RWPE2 (cell line): ENCODE measurements around the gene HEMGN.
A peak's percentile ranks its signal among the peaks of the same experiment; 100 is the strongest.

ENCODE experiments used
- ATAC-seq: fragments of 200-7000 bp; cut with Tn5 transposase; 3 replicates; pipeline ENCODE4 v1.9.1; 2021; ENCODE audit warnings: low read depth
- DNase-seq: peaks from one replicate; pipeline ENCODE4 v3.0.0-alpha.2; 2020; ENCODE audit warnings: low spot score
- H3K27ac ChIP-seq: fragments of 450-650 bp; 2 replicates; pipeline ENCODE4 v1.5.1; 2017; ENCODE audit warnings: mild to moderate bottlenecking; ENCODE audit not compliant: poor library complexity, severe bottlenecking
- H3K27me3 ChIP-seq: fragments of 250-450 bp; sonication (Bioruptor Pico); 2 replicates; pipeline ENCODE4 v1.5.1; 2021; ENCODE audit warnings: mild to moderate bottlenecking, moderate library complexity; ENCODE audit not compliant: insufficient read depth, poor library complexity, severe bottlenecking
- H3K36me3 ChIP-seq: fragments of 250-450 bp; sonication (Bioruptor Pico); 2 replicates; pipeline ENCODE4 v1.5.1; 2020; ENCODE audit warnings: low read depth, mild to moderate bottlenecking, moderate library complexity
- H3K4me1 ChIP-seq: fragments of 250-450 bp; sonication (Bioruptor Pico); 2 replicates; pipeline ENCODE4 v1.5.1; 2021; ENCODE audit warnings: mild to moderate bottlenecking, moderate library complexity; ENCODE audit not compliant: insufficient read depth, poor library complexity, severe bottlenecking
- H3K4me3 ChIP-seq: fragments of 250-450 bp; sonication (Bioruptor Pico); 2 replicates; pipeline ENCODE4 v1.5.1; 2021; ENCODE audit warnings: mild to moderate bottlenecking, moderate library complexity; ENCODE audit not compliant: severe bottlenecking
- H3K9me3 ChIP-seq: fragments of 250-450 bp; sonication (Bioruptor Pico); 2 replicates; pipeline ENCODE4 v1.5.1; 2021; ENCODE audit warnings: mild to moderate bottlenecking, moderate library complexity; ENCODE audit not compliant: severe bottlenecking
- TF ChIP-seq, protein P1 (sequence below): fragments of 450-650 bp; IDR thresholded peaks from one replicate; pipeline ENCODE4 v1.5.1; 2017; ENCODE audit warnings: mild to moderate bottlenecking, moderate library complexity; ENCODE audit not compliant: poor library complexity, severe bottlenecking

The HEMGN gene

DNA sequence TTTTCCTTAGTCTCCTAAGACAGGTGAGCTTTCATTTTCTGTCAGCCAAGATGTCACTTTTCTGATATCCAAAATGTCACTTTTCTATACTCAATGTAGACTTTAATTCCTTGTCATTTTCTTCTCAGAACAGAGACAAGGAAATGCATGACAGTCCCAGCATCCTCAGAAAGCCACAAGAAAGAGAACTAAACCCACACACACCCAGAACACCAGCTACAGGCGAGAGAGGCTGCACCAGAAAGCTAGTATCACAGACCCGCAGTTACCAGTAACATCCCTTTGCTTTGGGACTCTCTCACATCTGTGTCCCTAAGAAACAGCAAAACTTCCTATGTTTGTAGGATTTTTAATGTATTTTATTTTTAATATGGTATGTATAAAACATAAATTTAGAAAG, 32.7 kb downstream of the HEMGN start:
- H3K36me3 ChIP-seq, result peaks cover 12% of the 10 kb centered on the region; the same call in 1 of the 2 replicates
- H3K9me3 ChIP-seq, result no peaks in the 10 kb centered on the region
- ATAC-seq (no peak), DNase-seq (no peak)
- no peak overlapping the region for H3K27ac ChIP-seq
- peaks cover 1% of the 10 kb centered on the region for H3K4me1 ChIP-seq
- no peaks in the 10 kb centered on the region for H3K27me3 ChIP-seq
- TF ChIP-seq, protein P1, sequence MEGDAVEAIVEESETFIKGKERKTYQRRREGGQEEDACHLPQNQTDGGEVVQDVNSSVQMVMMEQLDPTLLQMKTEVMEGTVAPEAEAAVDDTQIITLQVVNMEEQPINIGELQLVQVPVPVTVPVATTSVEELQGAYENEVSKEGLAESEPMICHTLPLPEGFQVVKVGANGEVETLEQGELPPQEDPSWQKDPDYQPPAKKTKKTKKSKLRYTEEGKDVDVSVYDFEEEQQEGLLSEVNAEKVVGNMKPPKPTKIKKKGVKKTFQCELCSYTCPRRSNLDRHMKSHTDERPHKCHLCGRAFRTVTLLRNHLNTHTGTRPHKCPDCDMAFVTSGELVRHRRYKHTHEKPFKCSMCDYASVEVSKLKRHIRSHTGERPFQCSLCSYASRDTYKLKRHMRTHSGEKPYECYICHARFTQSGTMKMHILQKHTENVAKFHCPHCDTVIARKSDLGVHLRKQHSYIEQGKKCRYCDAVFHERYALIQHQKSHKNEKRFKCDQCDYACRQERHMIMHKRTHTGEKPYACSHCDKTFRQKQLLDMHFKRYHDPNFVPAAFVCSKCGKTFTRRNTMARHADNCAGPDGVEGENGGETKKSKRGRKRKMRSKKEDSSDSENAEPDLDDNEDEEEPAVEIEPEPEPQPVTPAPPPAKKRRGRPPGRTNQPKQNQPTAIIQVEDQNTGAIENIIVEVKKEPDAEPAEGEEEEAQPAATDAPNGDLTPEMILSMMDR, result no peak
- no peak overlapping the region for H3K4me3 ChIP-seq

GRCh38 chr9:97904725-97905124, 33.2 kb downstream of the HEMGN start:
- DNase-seq (no peak), ATAC-seq (no peak)
- TF ChIP-seq, protein P1, result no peak
- Histone ChIP-seq H3K9me3 (no peaks in the 10 kb centered on the region), H3K36me3 (peaks cover 7% of the 10 kb centered on the region; the same call in 1 of the 2 replicates), H3K27ac (no peak overlapping the region), H3K4me3 (no peak overlapping the region), H3K27me3 (no peaks in the 10 kb centered on the region), H3K4me1 (no peaks in the 10 kb centered on the region)

DNA sequence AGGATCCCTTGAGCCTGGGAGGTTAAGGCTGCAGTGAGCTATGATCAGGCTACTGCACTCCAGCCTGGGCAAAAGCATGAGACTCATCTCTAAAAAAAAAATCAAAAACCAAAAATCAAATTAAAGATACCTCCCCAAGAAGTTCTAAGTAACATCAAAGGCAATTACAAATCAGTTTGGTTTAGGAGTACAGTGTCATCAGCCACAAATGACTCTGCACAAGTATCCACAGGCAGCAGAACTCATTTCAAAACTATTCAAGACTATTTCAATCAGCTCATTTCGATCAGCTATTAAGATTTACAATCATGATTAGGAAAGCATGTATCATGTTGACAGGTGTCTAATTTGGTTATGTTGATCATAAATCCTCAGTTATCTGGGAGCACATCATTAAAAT, 34.8 kb downstream of the HEMGN start:
- H3K36me3 ChIP-seq, result 0 out of 2 replicates have a peak, but pooled peaks cover 4% of the 10 kb centered on the region
- no peak for ATAC-seq
- TF ChIP-seq, protein P1, result no peak
- no peak overlapping the region for H3K27ac ChIP-seq
- no peaks in the 10 kb centered on the region for H3K9me3 ChIP-seq
- no peaks in the 10 kb centered on the region for H3K4me1 ChIP-seq
- DNase-seq, result no peak
- no peaks in the 10 kb centered on the region for H3K27me3 ChIP-seq
- H3K4me3 ChIP-seq, result no peak overlapping the region

DNA sequence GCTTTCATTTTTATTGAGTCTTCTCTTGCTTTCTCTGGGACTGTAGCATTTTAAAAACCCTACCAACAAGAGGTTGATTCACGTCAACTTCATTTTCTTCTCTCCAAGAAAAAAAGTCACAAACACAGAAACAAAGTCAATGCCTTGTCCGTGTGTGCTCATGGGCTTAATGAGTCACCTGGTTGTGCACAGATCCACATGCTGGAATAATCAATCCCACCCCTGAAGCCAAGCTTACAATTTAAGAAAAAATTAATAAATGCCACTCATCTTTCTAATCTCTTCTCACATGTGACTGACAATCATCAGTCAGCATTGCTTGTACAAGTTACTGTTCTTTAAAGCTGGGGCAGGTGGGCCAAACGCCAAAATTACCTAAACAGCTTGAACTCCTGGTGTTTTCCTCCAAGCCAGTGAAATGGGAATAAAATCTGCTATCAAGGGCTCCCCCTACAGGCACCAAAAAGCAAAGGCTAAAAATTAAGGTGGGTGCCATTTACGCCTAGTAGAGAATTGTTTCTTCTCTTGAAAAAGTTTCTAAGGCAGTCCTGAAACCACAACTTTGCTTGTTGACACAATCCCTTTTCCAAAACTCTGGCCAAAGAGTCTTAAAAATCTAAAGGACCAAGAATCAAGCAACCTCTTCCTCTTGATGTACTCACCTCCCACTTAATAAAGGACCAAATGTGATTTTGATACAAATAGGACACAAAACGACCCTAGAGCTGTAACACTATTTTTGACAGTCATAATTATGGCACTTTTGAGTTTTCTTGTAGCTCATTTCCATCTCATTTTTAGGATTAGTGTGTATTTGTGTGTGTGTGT, 37.0 kb downstream of the HEMGN start:
- ATAC-seq (peak; percentile 54; the same call in 2 of the 3 replicates), DNase-seq (no peak)
- TF ChIP-seq, protein P1, result peak; percentile 94
- Histone ChIP-seq H3K4me1 (no peaks in the 10 kb centered on the region), H3K27ac (no peak overlapping the region), H3K36me3 (0 out of 2 replicates have a peak, but pooled peaks cover 4% of the 10 kb centered on the region), H3K9me3 (no peaks in the 10 kb centered on the region), H3K27me3 (no peaks in the 10 kb centered on the region), H3K4me3 (no peak overlapping the region)
